ENCODE measurements around the gene RAB40AL.

- TF ChIP-seq CTCF (IDR thresholded peaks at IDR 0.05) (no peak), ATF3 (CRISPR knock-in tag; conservative IDR thresholded peaks at IDR 0.05) (no peak), CBFB (CRISPR knock-in tag; IDR thresholded peaks at IDR 0.05; ENCODE audit: low read depth) (no peak)
- TF ChIP-seq, protein P1, sequence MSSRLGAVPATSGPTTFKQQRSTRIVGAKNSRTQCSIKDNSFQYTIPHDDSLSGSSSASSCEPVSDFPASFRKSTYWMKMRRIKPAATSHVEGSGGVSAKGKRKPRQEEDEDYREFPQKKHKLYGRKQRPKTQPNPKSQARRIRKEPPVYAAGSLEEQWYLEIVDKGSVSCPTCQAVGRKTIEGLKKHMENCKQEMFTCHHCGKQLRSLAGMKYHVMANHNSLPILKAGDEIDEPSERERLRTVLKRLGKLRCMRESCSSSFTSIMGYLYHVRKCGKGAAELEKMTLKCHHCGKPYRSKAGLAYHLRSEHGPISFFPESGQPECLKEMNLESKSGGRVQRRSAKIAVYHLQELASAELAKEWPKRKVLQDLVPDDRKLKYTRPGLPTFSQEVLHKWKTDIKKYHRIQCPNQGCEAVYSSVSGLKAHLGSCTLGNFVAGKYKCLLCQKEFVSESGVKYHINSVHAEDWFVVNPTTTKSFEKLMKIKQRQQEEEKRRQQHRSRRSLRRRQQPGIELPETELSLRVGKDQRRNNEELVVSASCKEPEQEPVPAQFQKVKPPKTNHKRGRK (CRISPR knock-in tag; IDR thresholded peaks at IDR 0.05; ENCODE audit: borderline replicate concordance): no peak
Observed at GRCh38 chrX:102902355-102902754, 34.7 kb upstream of the RAB40AL start.

Measured in WTC11 (cell line).